Tibial nerve (tissue), 4 donors: ENCODE measurements around the gene CUX1. TPM values are rescaled to one million over a fixed set of nuclear protein-coding genes. Genes with fewer than 3 reads are reported as not detected.

Experiments
- DNase-seq, 2 donors: peaks; one replicate each; pipeline ENCODE4 v3.0.0-alpha.2; 2019; ENCODE audit warnings: low spot score in 2 of 2
- H3K27ac ChIP-seq, 4 donors: fragments of 200-600 bp; sonication (generic) in 3 of 4; one replicate each; pipeline ENCODE4 v1.5.1; 2017 to 2019; ENCODE audit warnings: mild to moderate bottlenecking in 1 of 4
- H3K27me3 ChIP-seq, 2 donors: fragments of 200-600 bp; sonication (generic) in 1 of 2; one replicate each; pipeline versions ENCODE4 v1.5.1 to v1.6.0; 2017 to 2019
- H3K36me3 ChIP-seq, 3 donors: fragments of 200-600 bp; sonication (generic); one replicate each; pipeline ENCODE4 v1.5.1; 2018 to 2019
- H3K4me1 ChIP-seq, 4 donors: fragments of 200-600 bp; sonication (generic) in 3 of 4; one replicate each; pipeline ENCODE4 v1.5.1; 2017 to 2019
- H3K4me3 ChIP-seq, 4 donors: fragments of 200-600 bp; sonication (generic) in 3 of 4; one replicate each; pipeline ENCODE4 v1.5.1; 2017 to 2019; ENCODE audit warnings: mild to moderate bottlenecking in 1 of 4, moderate library complexity in 1 of 4
- H3K9me3 ChIP-seq, 4 donors: fragments of 200-600 bp; sonication (generic) in 3 of 4; one replicate each; pipeline ENCODE4 v1.5.1; 2017 to 2019
- CTCF ChIP-seq, 5 experiments: fragments of 200-600 bp in 3 of 5; fragments of 450-650 bp in 2 of 5; sonication (generic) in 3 of 5; IDR thresholded peaks; one replicate each; pipeline ENCODE4 v1.5.1; 2016 to 2019; ENCODE audit warnings: antibody characterized with exemption in 5 of 5, mild to moderate bottlenecking in 3 of 5, moderate library complexity in 2 of 5
- EP300 ChIP-seq, 2 donors: sonication (generic); formaldehyde crosslinking; IDR thresholded peaks; one replicate each; pipeline ENCODE4 v1.6.1; 2017; ENCODE audit warnings: antibody characterized with exemption in 2 of 2, mild to moderate bottlenecking in 1 of 2
- POLR2A ChIP-seq, 2 donors: fragments of 450-650 bp; IDR thresholded peaks; one replicate each; pipeline ENCODE4 v1.6.1; 2017; ENCODE audit warnings: antibody characterized with exemption in 2 of 2, mild to moderate bottlenecking in 2 of 2, moderate library complexity in 2 of 2
- WGBS, 2 donors: methylation state at CpG; one replicate each; pipeline ENCODE4 v1.1.5; 2018; 5-methylcytosine and 5-hydroxymethylcytosine counted together
- total RNA-seq, 4 donors: library from RNA; depleted of rRNA; stranded (reverse); fragments of >200 nt; gene quantifications; one replicate each; pipeline ENCODE4 v1.1.0, GENCODE V29; 2016

Gene CUX1
- total RNA-seq, 4 donors from 2014 or later = 74.5 to 104 (median 84.3) TPM

- no peaks in the 10 kb centered on the region for H3K9me3 ChIP-seq
- TF ChIP-seq POLR2A (IDR thresholded peaks at IDR 0.05) = no peak
- TF ChIP-seq CTCF (IDR thresholded peaks at IDR 0.05) = no peak
- TF ChIP-seq EP300 (IDR thresholded peaks at IDR 0.05) = no peak
- no peak for DNase-seq
- 24 to 25% methylated on average over 5 of the region's 5 CpGs for WGBS, 2 donors
- peak overlapping the region; percentile 58 to 90 (median 79) for H3K27ac ChIP-seq
- H3K36me3 ChIP-seq = no peaks in the 10 kb centered on the region
- peaks cover 0 to 25% (median 5%) of the 10 kb centered on the region in 4 donors for H3K4me1 ChIP-seq
- H3K27me3 ChIP-seq = no peaks in the 10 kb centered on the region
- H3K4me3 ChIP-seq = peak overlapping the region; percentile 59 to 97 (median 70)
These were observed 3.9 kb upstream of the CUX1 start for GRCh38 chr7:101813402-101814019.

- H3K36me3 ChIP-seq = no peaks in the 10 kb centered on the region
- TF ChIP-seq POLR2A (IDR thresholded peaks at IDR 0.05) = peak in 1 of 2 donors; percentile 32
- no peak for TF ChIP-seq EP300 (IDR thresholded peaks at IDR 0.05)
- TF ChIP-seq CTCF (IDR thresholded peaks at IDR 0.05) = peak; percentile 58 to 88 (median 80)
- peak in 1 of 2 donors; percentile 15 for DNase-seq
These were observed 3.1 kb upstream of the CUX1 start for GRCh38 chr7:101814081-101814990.

GRCh38 chr7:101814991-101815825, 2.2 kb upstream of the CUX1 start:
- TF ChIP-seq POLR2A (IDR thresholded peaks at IDR 0.05) (no peak), EP300 (IDR thresholded peaks at IDR 0.05) (no peak), CTCF (IDR thresholded peaks at IDR 0.05) (peak in 3 of 5 experiments; percentile 44 to 64 (median 64))
- H3K27me3 ChIP-seq = no peaks in the 10 kb centered on the region
- peaks cover 0 to 41% (median 10%) of the 10 kb centered on the region in 4 donors for H3K4me1 ChIP-seq
- peak overlapping the region; percentile 59 to 97 (median 70) for H3K4me3 ChIP-seq
- no peak for DNase-seq
- H3K36me3 ChIP-seq = no peaks in the 10 kb centered on the region
- 0 to 2% methylated on average over 16 to 24 of the region's 89 CpGs for WGBS, 2 donors
- H3K9me3 ChIP-seq = no peaks in the 10 kb centered on the region
- H3K27ac ChIP-seq = peak overlapping the region; percentile 58 to 90 (median 79)

More at GRCh38 chr7:101814081-101814990, 3.1 kb upstream of the CUX1 start:
- peak overlapping the region; percentile 59 to 97 (median 70) for H3K4me3 ChIP-seq
- peaks cover 0 to 33% (median 10%) of the 10 kb centered on the region in 4 donors for H3K4me1 ChIP-seq
- H3K9me3 ChIP-seq = no peaks in the 10 kb centered on the region
- WGBS, 2 donors = 0% methylated on average over 33 to 42 of the region's 74 CpGs
- H3K27ac ChIP-seq = peak overlapping the region; percentile 58 to 90 (median 79)
- H3K27me3 ChIP-seq = no peaks in the 10 kb centered on the region

GRCh38 chr7:101815826-101816594, 1.4 kb upstream of the CUX1 start:
- H3K4me1 ChIP-seq = peaks cover 0 to 43% (median 12%) of the 10 kb centered on the region in 4 donors
- H3K27me3 ChIP-seq = no peaks in the 10 kb centered on the region
- peak; percentile 47 to 62 for DNase-seq
- H3K4me3 ChIP-seq = peak overlapping the region; percentile 46 to 97 (median 70)
- H3K36me3 ChIP-seq = no peaks in the 10 kb centered on the region
- TF ChIP-seq EP300 (IDR thresholded peaks at IDR 0.05) = peak in 1 of 2 donors; percentile 46
- peak; percentile 26 to 34 for TF ChIP-seq POLR2A (IDR thresholded peaks at IDR 0.05)
- peak in 3 of 5 experiments; percentile 17 to 60 (median 42) for TF ChIP-seq CTCF (IDR thresholded peaks at IDR 0.05)
- 2% methylated on average over 10 of the region's 113 CpGs; no CpG with 5 or more reads in 1 of the 2 donors for WGBS, 2 donors
- H3K9me3 ChIP-seq = no peaks in the 10 kb centered on the region
- H3K27ac ChIP-seq = peak overlapping the region; percentile 49 to 96 (median 81)
